Testis (tissue), 2 donors: ENCODE data around the gene EPN3.

Experiments
- CTCF ChIP-seq, 3 experiments: fragments of 450-650 bp in 2 of 3; fragments of 200-600 bp in 1 of 3; sonication (generic) in 1 of 3; IDR thresholded peaks; one replicate each; pipeline ENCODE4 v1.5.1; 2016 to 2019; ENCODE audit warnings: antibody characterized with exemption in 3 of 3, mild to moderate bottlenecking in 2 of 3, moderate library complexity in 1 of 3
- POLR2A ChIP-seq: fragments of 450-650 bp; IDR thresholded peaks from one replicate; pipeline ENCODE4 v1.6.1; 2017; ENCODE audit warnings: antibody characterized with exemption, mild to moderate bottlenecking, moderate library complexity

GRCh38 chr17:50563092-50563511 is 30.6 kb downstream of the EPN3 start:
- no peak for TF ChIP-seq CTCF (IDR thresholded peaks at IDR 0.05)
- no peak for TF ChIP-seq POLR2A
